Panc1 (cell line): ENCODE data around the gene TRIM59.

ENCODE experiments used
- CTCF ChIP-seq: fragments of 450-650 bp; IDR thresholded peaks from 2 replicates; pipeline ENCODE4 v1.5.1; 2017; ENCODE audit warnings: mild to moderate bottlenecking
- POLR2AphosphoS5 ChIP-seq: IDR thresholded peaks from 2 replicates; pipeline ENCODE4 v1.6.1; 2012; ENCODE audit warnings: mild to moderate bottlenecking, low read depth, low read length, moderate library complexity
- SIN3A ChIP-seq: IDR thresholded peaks from 2 replicates; pipeline ENCODE4 v1.6.1; 2012; ENCODE audit warnings: low read depth, mild to moderate bottlenecking, low read length, moderate library complexity, borderline replicate concordance; ENCODE audit not compliant: insufficient read depth
- TCF7L2 ChIP-seq: IDR thresholded peaks from 2 replicates; pipeline ENCODE4 v1.6.1; 2011; ENCODE audit warnings: mild to moderate bottlenecking, low read depth, low read length, inconsistent platforms

- TF ChIP-seq CTCF (no peak), SIN3A (no peak), POLR2AphosphoS5 (no peak), TCF7L2 (no peak)
Measured at GRCh38 chr3:160482796-160483195, 33.2 kb upstream of the TRIM59 start.
